GM18502 (cell line): ENCODE results near the gene ART5.
"Not testable (repeated sequence)": the region's sequence is repeated elsewhere in the genome, so short reads cannot be mapped to it uniquely, and the experiment has no call there.

Experiments
- ATAC-seq: cut with Tn5 transposase; IDR thresholded peaks from one replicate; pipeline ENCODE4 v1.9.1; 2021; ENCODE audit warnings: mild to moderate bottlenecking; ENCODE audit not compliant: unreplicated experiment, poor library complexity

ART5 gene

GRCh38 chr11:3626250-3626960 is 15.4 kb downstream of the ART5 start:
- ATAC-seq = no peak

GRCh38 chr11:3623767-3624458 is 17.9 kb downstream of the ART5 start:
- ATAC-seq = no peak

GRCh38 chr11:3623121-3623520 is 18.7 kb downstream of the ART5 start:
- ATAC-seq = no peak

- ATAC-seq = no peak
Measured at GRCh38 chr11:3622521-3622920, 19.3 kb downstream of the ART5 start.

- ATAC-seq = no peak
Measured at GRCh38 chr11:3617990-3618389, 23.8 kb downstream of the ART5 start.

- no peak for ATAC-seq
Measured at GRCh38 chr11:3616721-3617460, 24.9 kb downstream of the ART5 start.

GRCh38 chr11:3615998-3616397 is 25.8 kb downstream of the ART5 start:
- ATAC-seq = no peak

GRCh38 chr11:3614742-3615171 is 27.0 kb downstream of the ART5 start:
- peak; percentile 77 for ATAC-seq

- peak; percentile 10 for ATAC-seq
Measured at GRCh38 chr11:3613998-3614741, 27.6 kb downstream of the ART5 start.

GRCh38 chr11:3611976-3612678 is 29.7 kb downstream of the ART5 start:
- ATAC-seq = no peak

GRCh38 chr11:3610846-3611245 is 30.9 kb downstream of the ART5 start:
- no peak for ATAC-seq

- ATAC-seq = no peak
Measured at GRCh38 chr11:3609416-3610265, 32.2 kb downstream of the ART5 start.

GRCh38 chr11:3605771-3606203 is 36.0 kb downstream of the ART5 start:
- ATAC-seq = no peak

- no peak for ATAC-seq
Measured at GRCh38 chr11:3605283-3605662, 36.5 kb downstream of the ART5 start.

GRCh38 chr11:3604167-3604566 is 37.6 kb downstream of the ART5 start:
- ATAC-seq = no peak

- not testable (repeated sequence) for ATAC-seq
Measured at GRCh38 chr11:3600201-3600600, 41.6 kb downstream of the ART5 start.

- ATAC-seq = not testable (repeated sequence)
Measured at GRCh38 chr11:3597743-3598142, 44.0 kb downstream of the ART5 start.

GRCh38 chr11:3591326-3591725 is 50.5 kb downstream of the ART5 start:
- not testable (repeated sequence) for ATAC-seq

- not testable (repeated sequence) for ATAC-seq
Measured at GRCh38 chr11:3590193-3590592, 51.6 kb downstream of the ART5 start.
